ENCODE measurements around the gene NPFF. TPM values are rescaled to one million over a fixed set of nuclear protein-coding genes. Genes with fewer than 3 reads are reported as not detected.

The NPFF gene
- polyA plus RNA-seq, 3 donors: 0.29 TPM; not detected in 2

DNA sequence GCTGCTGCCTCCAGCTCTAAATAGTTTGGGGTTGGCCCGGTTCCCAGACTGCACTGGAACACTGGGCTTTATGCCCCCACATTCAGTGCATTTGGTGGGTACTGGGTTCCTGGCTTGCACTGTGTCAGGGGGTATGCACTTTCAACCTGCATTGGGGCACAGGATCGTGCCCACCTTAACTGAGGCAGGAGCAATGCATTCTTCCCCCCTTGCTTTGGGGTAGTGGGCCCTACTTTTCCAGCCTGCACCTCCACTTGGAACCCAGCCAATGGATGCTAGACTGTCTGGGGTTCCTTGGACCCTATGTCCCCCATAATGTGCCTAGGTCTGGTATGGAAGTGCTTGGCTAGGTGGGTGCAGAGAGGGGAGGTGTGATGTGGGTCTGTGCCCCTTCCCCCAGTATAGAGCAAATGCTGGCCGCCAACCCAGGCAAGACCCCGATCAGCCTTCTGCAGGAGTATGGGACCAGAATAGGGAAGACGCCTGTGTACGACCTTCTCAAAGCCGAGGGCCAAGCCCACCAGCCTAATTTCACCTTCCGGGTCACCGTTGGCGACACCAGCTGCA, 5.6 kb downstream of the NPFF start:
- Histone ChIP-seq H3K9me3 (replicated peaks in 1 of 2; ENCODE audit: control insufficient read depth in 1 of 2, insufficient read depth in 1 of 2, low read length in 2 of 2) (no peaks in the 10 kb centered on the region), H3K27me3 (ENCODE audit: control insufficient read depth in 2 of 2, insufficient read depth in 2 of 2, low read length in 2 of 2) (no peaks in the 10 kb centered on the region), H3K79me2 (ENCODE audit: insufficient read depth, low read length) (peaks cover 24% of the 10 kb centered on the region), H3K4me3 (replicated peaks in 1 of 3; ENCODE audit: low read depth in 2 of 3, low read length in 3 of 3) (peak overlapping the region; percentile 64 to 83 (median 81)), H3K27ac (ENCODE audit: low read depth in 1 of 2, low read length in 2 of 2) (peak overlapping the region; percentile 99), H3K9ac (ENCODE audit: insufficient read depth, low read length, poor library complexity, severe bottlenecking) (peak overlapping the region; percentile 88), H4K20me1 (ENCODE audit: insufficient read depth, low read length) (no peaks in the 10 kb centered on the region), H3K36me3 (replicated peaks in 1 of 2; ENCODE audit: control insufficient read depth in 1 of 2, insufficient read depth in 2 of 2, low read length in 2 of 2) (peaks cover 22 to 34% of the 10 kb centered on the region in 2 donors), H2AFZ (ENCODE audit: insufficient read depth, low read depth, low read length, poor library complexity, severe bottlenecking) (peak overlapping the region; percentile 91), H3K4me2 (replicated peaks; ENCODE audit: extremely low read depth, low read length, poor library complexity, severe bottlenecking) (peak overlapping the region; percentile 97), H3K4me1 (ENCODE audit: control insufficient read depth in 1 of 2, insufficient read depth in 2 of 2, low read length in 2 of 2) (peaks cover 36 to 39% of the 10 kb centered on the region in 2 donors)
- intact Hi-C loops (cut with micrococcal nuclease): loop anchor here (1.0 to 10.0 kb wide), 4 partner anchors 49 to 287 kb away; partner anchors contain the start of genes PCBP2 (in 2 of the 2) and AAAS (in 1 of the 2)
- no peaks in the 10 kb centered on the region for H3K9me3 Mint-ChIP-seq
- 60% methylated on average over 7 of the region's 10 CpGs for WGBS (ENCODE audit: insufficient coverage)
- H3K36me3 Mint-ChIP-seq: peaks cover 25 to 35% of the 10 kb centered on the region in 2 donors
- peaks cover 0 to 6% (median 0%) of the 10 kb centered on the region in 3 donors for H3K27me3 Mint-ChIP-seq (ENCODE audit: low read depth in 3 of 3)
- H3K4me3 Mint-ChIP-seq: peak overlapping the region; percentile 88 to 92
- no peak for DNase-seq
- H3K4me1 Mint-ChIP-seq: peaks cover 40% of the 10 kb centered on the region
- TF ChIP-seq, protein P1, sequence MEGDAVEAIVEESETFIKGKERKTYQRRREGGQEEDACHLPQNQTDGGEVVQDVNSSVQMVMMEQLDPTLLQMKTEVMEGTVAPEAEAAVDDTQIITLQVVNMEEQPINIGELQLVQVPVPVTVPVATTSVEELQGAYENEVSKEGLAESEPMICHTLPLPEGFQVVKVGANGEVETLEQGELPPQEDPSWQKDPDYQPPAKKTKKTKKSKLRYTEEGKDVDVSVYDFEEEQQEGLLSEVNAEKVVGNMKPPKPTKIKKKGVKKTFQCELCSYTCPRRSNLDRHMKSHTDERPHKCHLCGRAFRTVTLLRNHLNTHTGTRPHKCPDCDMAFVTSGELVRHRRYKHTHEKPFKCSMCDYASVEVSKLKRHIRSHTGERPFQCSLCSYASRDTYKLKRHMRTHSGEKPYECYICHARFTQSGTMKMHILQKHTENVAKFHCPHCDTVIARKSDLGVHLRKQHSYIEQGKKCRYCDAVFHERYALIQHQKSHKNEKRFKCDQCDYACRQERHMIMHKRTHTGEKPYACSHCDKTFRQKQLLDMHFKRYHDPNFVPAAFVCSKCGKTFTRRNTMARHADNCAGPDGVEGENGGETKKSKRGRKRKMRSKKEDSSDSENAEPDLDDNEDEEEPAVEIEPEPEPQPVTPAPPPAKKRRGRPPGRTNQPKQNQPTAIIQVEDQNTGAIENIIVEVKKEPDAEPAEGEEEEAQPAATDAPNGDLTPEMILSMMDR (IDR thresholded peaks at IDR 0.05): no peak
- peak overlapping the region; percentile 97 to 99 (median 99) for H3K27ac Mint-ChIP-seq

DNA sequence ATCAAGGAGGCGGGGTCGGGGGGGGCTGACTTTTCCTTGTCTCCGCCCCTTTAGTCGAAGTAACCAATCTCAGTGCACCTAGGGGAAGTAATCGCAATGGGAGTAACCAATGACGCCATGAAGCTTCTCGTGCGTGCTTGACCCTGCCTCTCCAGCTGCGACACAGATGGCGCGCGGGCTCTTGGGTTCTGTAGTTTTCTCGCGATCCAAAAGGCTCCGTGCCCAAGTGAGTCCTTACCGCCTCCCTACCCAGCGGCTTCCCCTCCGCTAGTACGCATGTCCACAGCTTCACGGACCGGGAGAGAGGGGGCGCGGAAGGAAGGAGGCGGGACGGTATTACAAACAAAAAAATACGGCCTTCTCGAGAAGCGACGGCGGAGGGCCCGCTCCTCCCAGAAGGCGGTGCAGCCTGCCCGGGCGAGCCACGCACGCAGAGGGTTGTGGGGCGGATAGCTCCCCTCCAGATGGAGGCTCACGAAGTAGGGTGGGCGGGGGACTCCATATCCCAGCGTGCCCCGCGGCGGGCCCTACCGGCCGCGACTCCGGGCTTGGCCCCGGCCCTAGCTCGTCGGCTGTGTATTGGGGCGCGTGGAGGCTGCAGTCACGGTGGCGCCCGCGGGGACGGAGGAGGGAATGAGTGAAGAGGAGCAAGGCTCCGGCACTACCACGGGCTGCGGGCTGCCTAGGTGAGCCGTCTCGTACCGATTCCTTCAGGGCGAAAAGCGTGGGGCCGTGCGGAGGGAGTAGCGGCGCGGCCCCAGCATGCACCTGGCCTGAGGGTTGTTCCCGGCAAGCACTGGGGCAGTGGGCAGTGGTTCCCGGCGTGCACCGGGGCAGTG, 6.3 kb downstream of the NPFF start, which contains the start of gene TARBP2:
Gene TARBP2 (plus strand): TSS at position 508 of the 839 bp plus-strand sequence. CDS start 126 bp downstream, at position 634.
- Histone ChIP-seq H3K9me3 (replicated peaks in 1 of 2; ENCODE audit: control insufficient read depth in 1 of 2, insufficient read depth in 1 of 2, low read length in 2 of 2) (no peaks in the 10 kb centered on the region), H3K9ac (ENCODE audit: insufficient read depth, low read length, poor library complexity, severe bottlenecking) (peak within 1 kb of the TSS; percentile 88), H3K27me3 (ENCODE audit: control insufficient read depth in 2 of 2, insufficient read depth in 2 of 2, low read length in 2 of 2) (no peaks in the 10 kb centered on the region), H3K27ac (ENCODE audit: low read depth in 1 of 2, low read length in 2 of 2) (peak within 1 kb of the TSS; percentile 99), H4K20me1 (ENCODE audit: insufficient read depth, low read length) (no peaks in the 10 kb centered on the region), H2AFZ (ENCODE audit: insufficient read depth, low read depth, low read length, poor library complexity, severe bottlenecking) (peak within 1 kb of the TSS; percentile 91), H3K36me3 (replicated peaks in 1 of 2; ENCODE audit: control insufficient read depth in 1 of 2, insufficient read depth in 2 of 2, low read length in 2 of 2) (peaks cover 15 to 27% of the 10 kb centered on the region in 2 donors), H3K4me1 (ENCODE audit: control insufficient read depth in 1 of 2, insufficient read depth in 2 of 2, low read length in 2 of 2) (peaks cover 42 to 46% of the 10 kb centered on the region in 2 donors), H3K4me3 (replicated peaks in 1 of 3; ENCODE audit: low read depth in 2 of 3, low read length in 3 of 3) (peak within 1 kb of the TSS; percentile 74 to 83 (median 81)), H3K4me2 (replicated peaks; ENCODE audit: extremely low read depth, low read length, poor library complexity, severe bottlenecking) (peak within 1 kb of the TSS; percentile 97), H3K79me2 (ENCODE audit: insufficient read depth, low read length) (peaks cover 24% of the 10 kb centered on the region)
- 0% methylated on average over 63 of the region's 74 CpGs for WGBS (ENCODE audit: insufficient coverage)
- intact Hi-C loops (cut with micrococcal nuclease): loop anchor here (1.0 to 10.0 kb wide), 5 partner anchors 49 to 286 kb away; partner anchors contain the start of genes PCBP2 (in 2 of the 2) and AAAS (in 1 of the 2)
- Mint-ChIP-seq H3K36me3 (peaks cover 18 to 28% of the 10 kb centered on the region in 2 donors), H3K27me3 (ENCODE audit: low read depth in 3 of 3) (peaks cover 0 to 6% (median 0%) of the 10 kb centered on the region in 3 donors), H3K9me3 (no peaks in the 10 kb centered on the region), H3K27ac (peak within 1 kb of the TSS; percentile 97 to 99 (median 99)), H3K4me1 (peaks cover 47% of the 10 kb centered on the region), H3K4me3 (peak within 1 kb of the TSS; percentile 88 to 100)
- TF ChIP-seq, protein P1 (IDR thresholded peaks at IDR 0.05): no peak
- peak; percentile 99 for DNase-seq

Measured in CD14-positive monocyte (primary cell).